A549 (cell line): ENCODE results near the gene PLPPR3.

Experiments
- BHLHE40 ChIP-seq: IDR thresholded peaks from 2 replicates; pipeline ENCODE4 v1.6.1; 2012; ENCODE audit warnings: low read depth, low read length, inconsistent platforms
- CTCF ChIP-seq: fragments of >200 bp; sonication (Bioruptor Twin); formaldehyde crosslinking; IDR thresholded peaks from 3 replicates; pipeline ENCODE4 v1.5.1; 2016
- EP300 ChIP-seq, 2 experiments: fragments of >200 bp; sonication (Bioruptor Twin); formaldehyde crosslinking; IDR thresholded peaks; 2 replicates in 1 of 2; 3 replicates in 1 of 2; pipeline ENCODE4 v1.6.1; 2016 to 2017
- POLR2AphosphoS2 ChIP-seq: conservative IDR thresholded peaks from 2 replicates; pipeline ENCODE4 v1.6.1; 2012; ENCODE audit warnings: low read length, improper control_type of control experiment, inconsistent platforms
- USF2 ChIP-seq: fragments of 450-650 bp; IDR thresholded peaks from 2 replicates; pipeline ENCODE4 v1.6.1; 2014; ENCODE audit warnings: antibody characterized with exemption
- TF ChIP-seq, protein P1 (sequence below): fragments of 200-600 bp; sonication (generic); IDR thresholded peaks from 2 replicates; pipeline ENCODE4 v1.6.1; 2016; ENCODE audit warnings: antibody characterized with exemption, mild to moderate bottlenecking, moderate library complexity
- TF ChIP-seq, protein P2 (sequence below): IDR thresholded peaks from 2 replicates; pipeline ENCODE4 v1.6.1; 2012

- TF ChIP-seq CTCF = no peak
- no peak for TF ChIP-seq POLR2AphosphoS2
- TF ChIP-seq, protein P1, sequence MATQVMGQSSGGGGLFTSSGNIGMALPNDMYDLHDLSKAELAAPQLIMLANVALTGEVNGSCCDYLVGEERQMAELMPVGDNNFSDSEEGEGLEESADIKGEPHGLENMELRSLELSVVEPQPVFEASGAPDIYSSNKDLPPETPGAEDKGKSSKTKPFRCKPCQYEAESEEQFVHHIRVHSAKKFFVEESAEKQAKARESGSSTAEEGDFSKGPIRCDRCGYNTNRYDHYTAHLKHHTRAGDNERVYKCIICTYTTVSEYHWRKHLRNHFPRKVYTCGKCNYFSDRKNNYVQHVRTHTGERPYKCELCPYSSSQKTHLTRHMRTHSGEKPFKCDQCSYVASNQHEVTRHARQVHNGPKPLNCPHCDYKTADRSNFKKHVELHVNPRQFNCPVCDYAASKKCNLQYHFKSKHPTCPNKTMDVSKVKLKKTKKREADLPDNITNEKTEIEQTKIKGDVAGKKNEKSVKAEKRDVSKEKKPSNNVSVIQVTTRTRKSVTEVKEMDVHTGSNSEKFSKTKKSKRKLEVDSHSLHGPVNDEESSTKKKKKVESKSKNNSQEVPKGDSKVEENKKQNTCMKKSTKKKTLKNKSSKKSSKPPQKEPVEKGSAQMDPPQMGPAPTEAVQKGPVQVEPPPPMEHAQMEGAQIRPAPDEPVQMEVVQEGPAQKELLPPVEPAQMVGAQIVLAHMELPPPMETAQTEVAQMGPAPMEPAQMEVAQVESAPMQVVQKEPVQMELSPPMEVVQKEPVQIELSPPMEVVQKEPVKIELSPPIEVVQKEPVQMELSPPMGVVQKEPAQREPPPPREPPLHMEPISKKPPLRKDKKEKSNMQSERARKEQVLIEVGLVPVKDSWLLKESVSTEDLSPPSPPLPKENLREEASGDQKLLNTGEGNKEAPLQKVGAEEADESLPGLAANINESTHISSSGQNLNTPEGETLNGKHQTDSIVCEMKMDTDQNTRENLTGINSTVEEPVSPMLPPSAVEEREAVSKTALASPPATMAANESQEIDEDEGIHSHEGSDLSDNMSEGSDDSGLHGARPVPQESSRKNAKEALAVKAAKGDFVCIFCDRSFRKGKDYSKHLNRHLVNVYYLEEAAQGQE = no peak
- TF ChIP-seq EP300 (IDR thresholded peaks at IDR 0.05) = no peak
- no peak for TF ChIP-seq USF2
- TF ChIP-seq BHLHE40 = no peak
- TF ChIP-seq, protein P2, sequence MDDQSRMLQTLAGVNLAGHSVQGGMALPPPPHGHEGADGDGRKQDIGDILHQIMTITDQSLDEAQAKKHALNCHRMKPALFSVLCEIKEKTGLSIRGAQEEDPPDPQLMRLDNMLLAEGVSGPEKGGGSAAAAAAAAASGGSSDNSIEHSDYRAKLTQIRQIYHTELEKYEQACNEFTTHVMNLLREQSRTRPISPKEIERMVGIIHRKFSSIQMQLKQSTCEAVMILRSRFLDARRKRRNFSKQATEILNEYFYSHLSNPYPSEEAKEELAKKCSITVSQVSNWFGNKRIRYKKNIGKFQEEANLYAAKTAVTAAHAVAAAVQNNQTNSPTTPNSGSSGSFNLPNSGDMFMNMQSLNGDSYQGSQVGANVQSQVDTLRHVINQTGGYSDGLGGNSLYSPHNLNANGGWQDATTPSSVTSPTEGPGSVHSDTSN = no peak
Measured at GRCh38 chr19:800360-801029, 21.3 kb downstream of the PLPPR3 start.
